HL-60/S4 treated with retinoic acid at 250 ng/mL for 4 days and 3 days (cell line): Measurements from ENCODE around the gene NAMPT.

Experiments
- in situ Hi-C: fragments of 300-500 bp; cut with MboI; formaldehyde crosslinking; loops from 2 replicates; pipeline ENCODE4 v1.7.0; 2022; ENCODE audit warnings: low sequenced_read_pairs

NAMPT gene

GRCh38 chr7:106276513-106276912 is 8.3 kb downstream of the NAMPT start:
- in situ Hi-C loops, result no loop called here

- in situ Hi-C loops, result no loop called here
Measured at GRCh38 chr7:106273009-106273668, 11.6 kb downstream of the NAMPT start.

GRCh38 chr7:106270122-106270977 is 14.4 kb downstream of the NAMPT start:
- in situ Hi-C loops, result no loop called here

GRCh38 chr7:106269254-106269961 is 15.4 kb downstream of the NAMPT start:
- in situ Hi-C loops, result no loop called here

- in situ Hi-C loops, result no loop called here
Measured at GRCh38 chr7:106265133-106265532, 19.6 kb downstream of the NAMPT start.

GRCh38 chr7:106262221-106262881 is 22.4 kb downstream of the NAMPT start:
- in situ Hi-C loops, result no loop called here

- in situ Hi-C loops, result no loop called here
Measured at GRCh38 chr7:106260136-106260561, 24.6 kb downstream of the NAMPT start.

- in situ Hi-C loops, result no loop called here
Measured at GRCh38 chr7:106258789-106259188, 26.0 kb downstream of the NAMPT start.

GRCh38 chr7:106257752-106258151 is 27.0 kb downstream of the NAMPT start:
- in situ Hi-C loops, result no loop called here

GRCh38 chr7:106256144-106256543 is 28.6 kb downstream of the NAMPT start:
- in situ Hi-C loops, result no loop called here

GRCh38 chr7:106255246-106255645 is 29.5 kb downstream of the NAMPT start:
- in situ Hi-C loops, result no loop called here

GRCh38 chr7:106254525-106255116 is 30.2 kb downstream of the NAMPT start:
- in situ Hi-C loops, result no loop called here

- in situ Hi-C loops, result no loop called here
Measured at GRCh38 chr7:106252568-106252967, 32.2 kb downstream of the NAMPT start.

- in situ Hi-C loops, result no loop called here
Measured at GRCh38 chr7:106249488-106249887, 35.3 kb downstream of the NAMPT start.

- in situ Hi-C loops, result no loop called here
Measured at GRCh38 chr7:106248600-106248999, 36.2 kb downstream of the NAMPT start.

GRCh38 chr7:106247841-106248240 is 36.9 kb downstream of the NAMPT start:
- in situ Hi-C loops, result no loop called here

- in situ Hi-C loops, result no loop called here
Measured at GRCh38 chr7:106246902-106247711, 37.7 kb downstream of the NAMPT start.

GRCh38 chr7:106243893-106244292 is 40.9 kb downstream of the NAMPT start:
- in situ Hi-C loops, result no loop called here

GRCh38 chr7:106239406-106239805 is 45.4 kb downstream of the NAMPT start:
- in situ Hi-C loops, result no loop called here

GRCh38 chr7:106238830-106239229 is 46.0 kb downstream of the NAMPT start:
- in situ Hi-C loops, result no loop called here
